ENCODE results near the gene FAM114A1.
A peak's percentile ranks its signal among the peaks of the same experiment; 100 is the strongest.
"Not testable (repeated sequence)": the region's sequence is repeated elsewhere in the genome, so short reads cannot be mapped to it uniquely, and the experiment has no call there.

FAM114A1 gene

GRCh38 chr4:38935391-38936073, 67.9 kb downstream of the FAM114A1 start:
- no peak for ATAC-seq

DNA sequence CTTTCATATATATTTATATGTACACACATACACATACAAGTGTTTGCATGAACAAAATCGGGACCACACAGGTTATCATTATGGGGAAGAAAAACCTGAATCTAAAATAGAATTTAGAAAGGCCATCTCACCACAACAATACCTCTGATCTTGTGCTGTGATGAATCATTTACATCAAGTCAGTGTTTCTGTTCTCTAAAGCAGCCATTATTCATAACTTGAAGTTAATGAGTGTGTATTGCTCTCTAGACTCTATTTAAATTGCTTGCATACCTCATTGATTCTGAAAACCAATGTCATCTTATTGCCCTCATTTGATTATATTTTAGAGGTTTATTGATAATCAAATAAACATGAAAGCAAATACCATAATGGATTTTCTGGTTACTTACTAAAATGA, 71.6 kb downstream of the FAM114A1 start:
- peak; percentile 86 for ATAC-seq
- DNase-seq = no peak

More at GRCh38 chr4:38935391-38936073, 67.9 kb downstream of the FAM114A1 start:
- DNase-seq = no peak

- ATAC-seq (peak; percentile 55), DNase-seq (no peak)
Observed at GRCh38 chr4:38940476-38940875, 72.9 kb downstream of the FAM114A1 start.

DNA sequence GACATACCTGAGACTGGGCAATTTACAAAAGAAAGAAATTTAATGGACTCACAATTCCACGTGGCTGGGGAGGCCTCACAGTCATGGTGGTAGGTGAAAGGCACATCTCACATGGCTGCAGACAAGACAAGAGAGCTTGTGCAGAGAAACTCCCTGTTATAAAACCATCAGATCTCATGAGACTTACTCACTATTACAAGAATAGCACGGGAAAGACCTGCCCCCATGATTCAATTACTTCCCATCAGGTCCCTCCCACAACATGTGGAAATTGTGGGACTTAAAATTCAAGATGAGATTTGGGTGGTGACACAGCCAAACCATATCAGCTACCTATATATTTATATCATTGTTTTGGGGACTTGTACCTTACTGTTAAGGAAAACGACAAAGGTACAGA, 74.3 kb downstream of the FAM114A1 start:
- ATAC-seq, DNase-seq: not testable (repeated sequence)

DNA sequence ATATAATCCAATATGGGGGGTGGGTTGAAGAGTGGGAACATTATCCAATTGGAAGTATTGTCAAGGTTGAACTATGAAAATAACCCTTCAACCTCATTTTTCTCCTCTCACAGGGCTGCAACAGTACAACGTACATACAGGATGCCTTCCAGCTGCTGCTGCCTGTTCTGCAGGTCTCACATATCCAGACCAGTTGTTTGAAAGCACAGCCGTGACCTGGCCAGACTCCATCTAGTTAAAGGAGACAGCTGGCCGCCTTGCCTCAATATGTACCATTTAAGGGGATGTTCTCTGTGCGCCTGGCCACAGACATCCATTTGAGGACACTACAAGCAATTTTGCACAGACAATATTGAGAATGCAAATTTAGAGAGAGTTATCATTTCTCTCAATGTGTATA, 75.7 kb downstream of the FAM114A1 start:
- DNase-seq (no peak), ATAC-seq (no peak)

DNA sequence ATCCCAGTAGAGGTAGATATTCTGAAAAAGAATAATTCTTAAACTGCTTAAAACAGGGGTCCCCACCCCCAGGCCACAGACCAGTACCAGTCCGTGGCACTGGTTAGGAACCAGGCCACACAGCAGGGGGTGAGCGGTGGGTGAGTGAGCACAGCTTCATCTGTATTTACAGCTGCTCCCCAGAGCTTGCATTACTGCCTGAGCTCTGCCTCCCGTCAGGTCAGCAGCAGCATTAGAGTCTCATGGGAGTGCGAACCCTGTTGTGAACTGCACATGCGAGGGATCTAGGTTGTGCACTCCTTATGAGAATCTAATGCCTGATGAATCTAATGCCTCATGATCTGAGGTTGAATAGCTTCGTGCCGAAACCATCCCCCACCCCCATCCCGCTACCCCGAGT, 76.8 kb downstream of the FAM114A1 start:
- no peak for ATAC-seq
- DNase-seq = no peak

GRCh38 chr4:38946919-38947318, 79.3 kb downstream of the FAM114A1 start:
- ATAC-seq = no peak
- DNase-seq = no peak

GRCh38 chr4:38948551-38948950, 80.9 kb downstream of the FAM114A1 start:
- no peak for DNase-seq

DNA sequence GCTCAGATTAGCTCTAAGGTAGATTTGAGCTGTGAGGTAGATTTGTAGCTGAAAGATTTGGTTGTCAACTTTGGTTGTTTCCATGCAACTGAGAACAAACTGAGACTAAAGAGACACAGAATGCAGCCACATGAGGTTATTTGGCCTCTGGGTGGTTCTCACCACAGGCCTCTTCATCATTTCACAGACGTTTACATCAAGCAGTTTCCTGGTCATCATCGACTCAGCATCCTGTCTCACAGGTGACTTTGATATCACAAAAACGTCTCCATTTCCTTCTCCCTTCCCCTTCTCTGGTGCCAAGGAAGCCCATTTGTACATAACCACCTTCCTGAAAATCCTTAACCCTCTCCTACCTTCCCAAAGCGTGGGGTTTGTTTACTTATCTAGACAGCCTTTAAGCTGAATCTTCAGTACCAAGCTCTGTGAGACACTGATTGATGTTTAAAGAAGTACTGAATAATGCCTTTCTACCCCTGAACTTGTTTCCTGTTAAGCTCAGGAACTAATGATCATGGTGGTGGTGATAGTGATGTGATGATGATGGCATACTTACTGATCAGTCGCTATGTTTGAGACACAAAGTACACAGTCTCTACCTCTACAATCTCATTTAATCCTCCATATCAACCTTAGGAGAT, 81.9 kb downstream of the FAM114A1 start:
- DNase-seq = peak; percentile 7
- ATAC-seq = peak; percentile 57

More at GRCh38 chr4:38948551-38948950, 80.9 kb downstream of the FAM114A1 start:
- ATAC-seq = no peak

GRCh38 chr4:38950159-38950558, 82.6 kb downstream of the FAM114A1 start:
- no peak for ATAC-seq
- DNase-seq = no peak

- DNase-seq (no peak), ATAC-seq (no peak)
Observed at GRCh38 chr4:38950734-38951133, 83.1 kb downstream of the FAM114A1 start.

- DNase-seq = no peak
- no peak for ATAC-seq
Observed at GRCh38 chr4:38951598-38951997, 84.0 kb downstream of the FAM114A1 start.

DNA sequence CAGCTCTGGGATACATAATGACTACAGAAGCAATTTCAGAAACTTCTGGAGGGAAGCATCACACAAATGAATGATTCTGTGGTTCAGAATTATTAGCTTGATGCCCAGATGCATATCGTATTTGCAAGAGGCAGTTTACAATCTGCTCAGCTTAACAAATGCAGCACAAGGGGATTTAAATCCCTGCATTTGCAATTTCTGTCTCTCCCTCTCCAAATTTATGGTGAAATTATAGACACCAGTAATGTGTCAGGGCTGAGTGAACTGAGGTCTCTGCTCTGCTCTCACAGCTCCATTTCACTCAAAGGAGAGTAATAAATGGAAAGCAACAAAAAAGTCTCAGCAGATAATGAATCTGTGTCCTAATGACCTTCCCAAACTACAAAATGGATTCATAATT, 84.4 kb downstream of the FAM114A1 start:
- no peak for ATAC-seq
- DNase-seq = no peak

DNA sequence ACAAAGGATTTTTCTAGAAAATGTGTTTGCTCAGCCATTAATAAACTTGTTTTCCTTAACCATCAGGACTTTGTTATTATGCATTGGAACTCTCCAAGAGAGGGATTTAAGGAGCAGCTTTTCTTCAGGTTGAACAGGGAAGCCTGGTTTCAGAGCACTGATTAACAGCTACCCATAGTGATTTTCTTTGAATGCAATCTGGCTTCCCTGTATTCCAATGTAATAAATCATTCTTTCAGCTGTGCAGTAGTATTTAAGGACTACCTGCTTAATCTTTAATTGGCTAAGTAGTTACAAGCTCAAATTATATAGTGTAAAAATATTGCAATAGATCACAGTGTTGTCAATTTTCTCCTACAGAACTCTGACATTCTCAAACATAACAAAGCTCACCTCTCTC, 87.1 kb downstream of the FAM114A1 start:
- no peak for DNase-seq
- ATAC-seq = no peak

- DNase-seq = no peak
- no peak for ATAC-seq
Observed at GRCh38 chr4:38955957-38956356, 88.4 kb downstream of the FAM114A1 start.

DNA sequence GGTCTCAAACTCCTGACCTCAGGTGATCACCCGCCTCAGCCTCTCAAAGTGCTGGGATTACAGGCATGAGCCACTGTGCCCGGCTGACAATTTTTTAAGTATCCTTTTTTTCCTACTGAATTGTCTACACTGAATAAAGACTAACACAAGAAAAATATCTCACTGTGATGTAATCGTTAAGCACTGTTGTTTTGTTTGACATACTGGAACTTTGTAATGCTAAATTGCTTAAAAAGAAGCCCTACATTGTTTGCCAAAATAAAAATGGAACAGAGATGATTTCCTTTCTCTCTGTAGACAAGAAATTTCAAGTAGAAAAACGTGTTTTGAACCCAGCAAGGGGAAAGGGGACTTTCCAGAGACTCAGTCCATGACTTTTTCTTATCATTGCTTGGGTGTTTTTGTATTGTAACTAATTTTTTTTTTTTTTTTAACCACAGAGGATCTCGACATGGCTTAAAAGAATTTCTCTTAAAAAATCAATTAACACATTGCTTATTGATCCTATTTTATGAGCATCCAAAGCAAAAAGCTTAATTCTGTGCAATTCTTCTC, 89.7 kb downstream of the FAM114A1 start:
- DNase-seq = no peak
- ATAC-seq = no peak

GRCh38 chr4:38957893-38958292, 90.3 kb downstream of the FAM114A1 start:
- peak; percentile 78 for ATAC-seq
- no peak for DNase-seq

DNA sequence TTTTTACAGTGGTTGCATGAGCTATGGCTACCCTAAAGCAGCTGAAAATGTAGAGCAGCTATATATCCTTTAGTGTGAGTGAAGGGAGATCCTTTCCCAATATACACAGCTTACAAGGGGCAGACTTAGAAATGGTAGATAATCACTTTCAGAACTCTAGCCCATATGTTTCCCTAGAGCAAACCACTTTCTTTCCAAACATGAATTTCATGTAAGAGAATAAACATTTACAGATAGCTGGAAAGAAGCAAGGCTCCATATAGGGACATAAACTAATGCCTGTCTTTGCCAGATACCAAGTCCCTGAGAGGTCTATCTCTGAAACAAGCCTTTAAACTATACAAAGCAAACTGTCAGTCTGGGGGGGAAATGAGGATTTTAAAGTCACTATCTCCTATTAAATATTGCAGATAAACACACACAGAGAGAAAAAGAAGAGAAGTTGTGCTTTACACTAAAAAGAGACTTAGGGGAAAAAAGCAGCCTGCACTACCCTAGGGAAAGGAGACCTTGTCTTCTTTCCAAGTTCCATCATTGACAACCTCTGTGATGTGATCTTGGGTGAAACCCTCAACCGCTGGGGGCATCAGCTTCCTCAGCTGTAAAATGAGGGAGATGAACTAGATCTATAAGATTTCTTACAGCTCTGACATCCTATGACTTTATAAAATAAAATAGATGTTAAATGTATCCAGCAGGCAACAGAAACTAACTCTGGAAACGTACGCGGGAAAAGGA, 91.0 kb downstream of the FAM114A1 start:
- ATAC-seq = no peak

GRCh38 chr4:38959248-38959647, 91.6 kb downstream of the FAM114A1 start:
- ATAC-seq, DNase-seq: not testable (repeated sequence)

More for the DNA sequence above, 91.0 kb downstream of the FAM114A1 start:
- DNase-seq = no peak

GRCh38 chr4:38964942-38965775, 97.6 kb downstream of the FAM114A1 start:
- ATAC-seq (no peak), DNase-seq (no peak)

DNA sequence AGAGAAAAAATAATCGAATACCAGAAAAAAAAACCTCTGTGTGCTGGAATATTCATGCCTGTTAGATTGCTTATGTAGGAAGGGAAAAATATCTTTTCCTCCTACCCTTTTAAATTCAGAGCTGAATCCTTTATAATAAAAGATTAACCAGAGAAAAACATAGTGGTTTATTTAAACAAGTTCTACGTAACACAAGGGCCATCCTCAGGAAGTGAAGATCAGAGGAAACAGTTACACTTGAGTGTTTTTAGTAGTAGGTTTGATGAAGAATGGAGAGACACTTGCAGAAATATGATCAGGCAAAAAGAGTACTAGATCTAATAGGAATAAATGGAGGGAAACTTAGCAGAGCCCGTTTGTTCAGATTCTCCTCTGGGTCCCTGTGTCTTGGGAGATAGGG, 98.3 kb downstream of the FAM114A1 start:
- ATAC-seq (no peak), DNase-seq (no peak)
